ENCODE results near the gene CNTNAP2.
"Not testable (repeated sequence)": the region's sequence is repeated elsewhere in the genome, so short reads cannot be mapped to it uniquely, and the experiment has no call there.

CNTNAP2 gene

DNA sequence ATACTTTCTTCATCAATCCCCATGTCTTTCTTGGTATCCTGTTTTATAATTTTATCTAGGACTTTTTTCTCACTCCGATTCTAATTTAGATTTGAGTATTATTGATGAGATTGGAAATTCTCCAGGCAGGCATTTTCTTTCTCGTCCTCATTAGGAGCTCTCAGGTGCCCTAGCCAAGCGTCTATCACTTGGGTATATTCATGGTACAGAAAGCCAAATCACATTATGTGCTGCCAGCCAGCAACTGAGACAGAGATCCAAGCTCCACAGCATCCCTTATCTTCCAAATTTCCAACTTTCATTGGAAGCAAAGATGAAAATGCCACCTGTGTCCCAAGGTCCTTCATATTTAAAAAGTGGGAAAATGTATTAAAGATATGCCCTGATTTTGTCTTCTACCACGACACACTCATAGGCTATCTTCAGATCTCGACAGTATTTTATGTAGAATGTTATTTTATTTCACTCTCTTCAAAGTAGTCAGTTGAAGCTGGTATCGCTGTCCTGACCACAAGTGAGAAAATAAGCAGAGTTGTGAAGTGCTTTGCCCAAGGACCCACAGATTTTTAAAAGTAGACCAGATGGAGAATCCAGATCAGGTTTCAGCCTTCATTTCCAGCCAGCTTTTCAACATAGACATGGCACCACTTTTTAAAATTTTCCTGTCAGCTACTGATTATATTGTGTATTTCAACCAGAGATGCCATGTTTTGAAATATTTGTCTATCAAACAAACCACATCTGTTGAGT is 773.4 kb downstream of the CNTNAP2 start:
- DNase-seq (ENCODE audit: low spot score): no peak

DNA sequence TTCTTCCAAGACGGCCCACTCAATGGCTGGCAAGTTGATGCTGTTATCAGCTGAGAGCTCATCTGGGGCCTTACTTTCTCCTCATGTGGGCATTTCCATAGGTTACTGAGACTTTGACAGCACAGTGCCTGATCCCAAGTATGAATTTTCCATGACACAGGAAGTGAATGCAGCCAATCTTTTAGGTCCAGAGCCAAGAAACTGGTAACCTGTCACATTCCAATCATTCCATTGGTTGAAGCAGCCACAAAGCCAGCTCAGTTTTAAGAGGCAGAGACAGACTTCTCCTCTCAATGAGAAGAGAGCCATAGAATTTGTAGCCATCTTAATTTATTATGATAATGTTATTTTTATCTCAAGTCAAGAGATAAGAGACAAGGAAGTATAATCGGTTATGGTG is 775.5 kb downstream of the CNTNAP2 start:
- DNase-seq (ENCODE audit: low spot score): no peak

DNA sequence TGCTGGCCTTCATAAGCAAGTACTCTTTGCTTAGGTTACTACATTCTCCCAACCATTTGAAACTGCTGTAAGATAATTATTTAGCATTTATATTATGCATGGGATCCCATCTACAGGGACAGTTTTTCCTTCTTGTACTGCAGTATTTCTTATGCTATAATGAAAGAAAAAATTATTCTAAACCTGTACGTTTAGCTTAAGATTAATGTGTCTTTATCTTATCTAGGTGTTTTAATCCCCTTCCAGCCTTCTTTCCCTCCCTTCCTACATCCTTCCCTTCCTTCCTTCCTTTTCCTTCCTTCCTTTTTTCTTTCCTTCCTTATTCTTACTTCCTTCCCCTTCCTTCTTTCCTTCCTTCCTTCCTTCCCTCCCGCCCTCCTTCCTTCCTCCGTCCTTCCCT is 778.3 kb downstream of the CNTNAP2 start:
- no peak for DNase-seq (ENCODE audit: low spot score)

DNA sequence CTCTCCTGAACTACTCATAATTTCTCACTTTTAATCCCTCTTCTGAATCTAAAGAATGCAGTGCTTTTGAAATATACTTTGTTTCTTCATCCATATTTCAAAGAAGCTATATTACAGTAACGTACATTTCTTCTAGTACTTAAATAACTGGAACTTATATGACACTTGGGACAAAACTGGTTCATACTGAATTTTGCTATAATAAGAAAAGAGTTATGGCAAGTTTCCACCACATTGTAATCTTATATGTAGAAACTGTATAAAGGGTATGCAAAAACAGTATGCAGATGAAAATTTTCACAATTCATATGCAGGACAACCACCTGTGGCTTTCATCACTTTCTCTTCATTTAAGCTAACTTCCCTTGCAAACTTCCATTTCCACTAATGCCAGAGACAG is 785.7 kb downstream of the CNTNAP2 start:
- no peak for DNase-seq (ENCODE audit: low spot score)

DNA sequence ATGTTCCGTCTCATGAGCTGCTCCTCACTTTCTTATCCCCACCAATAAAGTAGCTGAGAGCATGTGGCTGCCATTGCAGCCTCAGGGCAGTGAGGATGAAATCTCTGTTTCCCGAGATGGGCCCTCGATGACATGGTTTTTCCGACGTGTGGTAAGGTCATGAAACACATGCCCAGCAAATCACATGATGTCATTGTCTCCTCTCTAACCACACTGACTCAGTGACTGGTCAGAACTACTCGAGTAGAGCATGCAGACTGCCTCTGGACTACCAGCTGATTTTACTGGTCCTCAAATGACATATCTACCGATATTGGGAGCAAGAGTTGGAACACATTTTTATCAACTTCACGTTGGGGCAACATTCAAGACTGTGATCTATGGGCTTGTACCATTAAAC is 786.1 kb downstream of the CNTNAP2 start:
- DNase-seq (ENCODE audit: low spot score): no peak

DNA sequence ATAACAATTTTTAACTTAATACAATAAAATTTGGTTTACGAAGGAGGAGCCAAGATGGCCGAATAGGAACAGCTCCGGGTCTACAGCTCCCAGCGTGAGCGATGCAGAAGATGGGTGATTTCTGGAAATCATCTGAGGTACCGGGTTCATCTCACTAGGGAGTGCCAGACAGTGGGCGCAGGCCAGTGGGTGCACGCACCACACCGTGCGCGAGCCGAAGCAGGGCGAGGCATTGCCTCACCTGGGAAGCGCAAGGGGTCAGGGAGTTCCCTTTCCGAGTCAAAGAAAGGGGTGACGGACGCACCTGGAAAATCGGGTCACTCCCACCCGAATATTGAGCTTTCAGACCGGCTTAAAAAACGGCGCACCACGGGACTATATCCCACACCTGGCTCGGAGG is 789.1 kb downstream of the CNTNAP2 start:
- DNase-seq (ENCODE audit: low spot score): not testable (repeated sequence)

DNA sequence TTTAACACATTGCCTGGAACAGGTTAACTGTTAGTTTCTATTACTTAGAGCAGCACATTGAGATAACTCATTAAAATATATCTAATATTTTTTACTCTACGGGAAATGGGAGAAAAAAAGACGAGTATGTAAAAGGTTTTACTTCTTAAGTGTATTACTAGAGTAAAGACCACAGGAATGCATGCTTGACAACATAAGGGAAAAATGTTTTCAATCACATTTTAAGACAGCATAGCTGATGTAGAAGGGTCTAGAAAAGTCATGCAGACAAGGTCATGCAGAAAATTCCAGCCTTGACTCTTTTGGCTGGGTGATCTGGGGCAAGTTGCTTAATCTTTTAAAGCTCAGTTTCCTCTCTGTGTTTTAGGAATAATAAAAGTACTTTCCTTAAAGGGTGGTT is 806.2 kb downstream of the CNTNAP2 start:
- no peak for DNase-seq (ENCODE audit: low spot score)

DNA sequence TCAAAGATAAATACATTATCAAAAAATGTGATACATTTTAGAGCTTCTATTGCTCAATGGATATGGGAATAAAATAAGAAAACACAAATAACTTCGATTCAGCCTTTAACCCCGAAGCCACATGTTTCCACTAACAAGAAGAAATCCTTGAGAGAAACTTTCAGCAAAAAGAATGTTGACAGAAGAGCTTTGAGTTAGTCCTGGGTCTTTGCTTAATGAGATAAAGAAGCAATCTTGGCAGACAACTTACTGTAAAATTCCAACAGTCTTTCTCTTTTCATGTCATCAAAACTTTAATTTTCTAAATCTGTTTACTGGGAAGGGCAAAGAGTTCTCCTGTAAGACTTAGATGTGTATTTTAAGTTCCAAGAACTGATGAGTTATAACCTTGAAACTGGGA is 810.2 kb downstream of the CNTNAP2 start:
- no peak for DNase-seq (ENCODE audit: low spot score)

DNA sequence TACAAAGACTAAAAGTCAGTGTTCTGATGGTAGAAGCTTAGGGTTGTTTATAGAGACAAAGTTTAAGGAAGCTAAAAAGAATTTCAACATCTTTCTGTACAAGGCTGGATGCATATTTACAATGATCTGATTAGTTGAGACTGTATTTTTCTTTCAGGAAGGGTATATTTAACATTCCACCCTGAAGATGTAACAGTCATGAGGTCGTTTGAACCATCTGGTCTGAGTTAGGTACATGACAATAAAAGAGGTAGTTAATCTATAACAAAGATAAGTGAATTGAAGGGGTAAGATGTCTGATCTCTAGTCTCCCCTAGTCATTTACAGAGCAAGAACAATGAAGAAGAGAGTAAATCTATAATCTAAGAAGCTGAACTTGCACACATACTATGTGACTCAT is 821.2 kb downstream of the CNTNAP2 start:
- DNase-seq (ENCODE audit: low spot score): peak; percentile 6

DNA sequence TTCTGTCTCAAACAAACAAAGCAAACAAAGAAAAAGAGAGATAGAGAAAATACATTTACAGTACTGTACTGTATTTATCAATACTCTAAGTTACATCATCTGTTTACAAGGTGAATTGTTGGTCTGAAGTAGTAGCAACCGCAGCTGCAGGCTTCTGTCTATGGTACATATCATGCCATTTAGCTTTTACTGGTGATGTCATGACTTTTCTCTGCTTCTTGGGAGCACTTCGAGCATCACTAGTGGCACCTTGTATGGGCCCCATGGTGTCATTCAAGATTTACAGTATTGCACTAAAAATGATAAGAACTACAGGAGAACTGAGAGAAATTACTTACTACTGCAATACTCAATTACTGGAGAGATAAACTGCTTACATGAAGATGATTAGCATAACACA is 826.9 kb downstream of the CNTNAP2 start:
- DNase-seq (ENCODE audit: low spot score): no peak

DNA sequence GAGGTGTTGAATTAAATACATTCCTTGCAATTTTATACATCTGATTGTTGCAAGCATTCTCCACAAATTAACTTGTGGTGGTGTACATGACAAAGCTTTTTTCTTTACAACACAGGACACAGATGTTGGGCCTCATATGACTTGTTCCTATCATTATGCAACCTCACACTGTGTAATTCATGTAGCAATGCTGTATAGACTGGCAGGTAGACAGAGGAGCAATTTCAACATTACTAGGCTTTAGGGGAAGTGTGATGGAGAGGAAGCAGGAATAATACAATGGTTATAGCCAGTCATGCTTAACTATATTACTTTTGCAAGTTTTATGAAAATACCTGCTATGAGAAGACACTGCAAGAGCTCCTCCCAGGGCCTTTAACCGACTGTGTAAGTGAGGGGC is 832.1 kb downstream of the CNTNAP2 start:
- peak; percentile 5 for DNase-seq (ENCODE audit: low spot score)

DNA sequence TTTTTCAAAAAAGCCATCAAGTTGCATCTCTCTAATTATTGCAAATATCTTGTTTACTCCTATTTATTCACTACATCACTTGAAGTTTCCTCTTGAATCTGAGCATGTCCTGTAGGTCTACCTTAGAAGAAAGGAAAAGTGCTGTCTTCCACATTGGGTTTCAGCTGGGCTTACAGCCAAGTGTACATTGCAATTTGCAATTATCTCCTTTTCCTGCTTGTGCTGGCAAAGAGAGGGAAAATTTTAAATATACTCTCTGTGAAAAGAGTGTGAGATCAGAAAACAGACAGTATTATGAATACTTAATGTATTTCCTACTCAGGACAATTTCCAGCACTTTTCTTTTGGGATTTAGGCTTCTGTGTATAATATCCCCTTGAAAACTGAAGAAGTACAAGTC is 839.7 kb downstream of the CNTNAP2 start:
- DNase-seq (ENCODE audit: low spot score): no peak

DNA sequence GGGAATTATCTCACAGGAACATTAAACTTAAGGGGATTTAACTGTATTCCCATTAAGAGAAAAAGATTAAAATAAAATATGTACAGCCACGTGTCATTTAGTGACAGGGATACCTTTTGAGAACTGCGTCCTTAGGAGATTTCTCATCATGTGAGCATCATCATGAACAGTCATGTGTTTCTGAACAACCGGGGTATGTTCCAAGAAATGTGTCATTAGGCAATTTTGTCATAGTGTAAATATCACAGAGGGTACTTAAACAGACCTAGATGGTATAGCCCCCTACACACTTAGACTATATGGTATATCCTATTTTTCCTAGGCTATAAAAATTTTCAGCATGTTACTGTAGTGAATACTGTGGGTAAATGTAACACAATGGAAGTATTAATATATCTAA is 840.3 kb downstream of the CNTNAP2 start:
- DNase-seq (ENCODE audit: low spot score): no peak

DNA sequence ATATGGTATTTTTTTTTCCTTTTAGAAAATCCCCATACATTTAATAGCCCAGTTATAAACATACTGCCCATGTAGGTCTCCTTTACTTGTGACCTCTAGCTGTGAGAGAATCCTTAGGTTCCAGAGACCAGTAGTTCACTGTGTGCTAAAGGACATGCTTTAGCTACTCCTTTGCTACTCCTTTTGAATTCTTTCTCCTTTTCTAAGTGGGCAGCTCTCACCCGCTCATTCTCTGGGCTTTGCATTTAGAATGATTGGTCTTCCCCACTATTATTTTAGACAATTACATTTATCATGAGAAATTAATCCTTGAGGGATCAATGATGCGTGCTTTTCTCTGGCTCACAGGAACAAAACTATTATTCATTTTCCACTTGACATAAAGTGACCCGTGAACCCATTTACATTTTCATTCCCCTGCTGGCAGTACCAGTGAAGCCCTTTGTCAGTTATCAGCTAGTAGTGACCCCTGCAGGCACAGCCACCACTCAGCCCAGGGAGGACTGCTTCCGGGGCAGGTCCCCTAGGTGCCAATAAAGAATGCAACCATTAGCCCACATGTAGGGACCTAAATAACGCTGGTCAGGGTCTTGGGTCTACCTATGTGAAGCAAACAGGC is 844.3 kb downstream of the CNTNAP2 start:
- peak; percentile 23 for DNase-seq (ENCODE audit: low spot score)

DNA sequence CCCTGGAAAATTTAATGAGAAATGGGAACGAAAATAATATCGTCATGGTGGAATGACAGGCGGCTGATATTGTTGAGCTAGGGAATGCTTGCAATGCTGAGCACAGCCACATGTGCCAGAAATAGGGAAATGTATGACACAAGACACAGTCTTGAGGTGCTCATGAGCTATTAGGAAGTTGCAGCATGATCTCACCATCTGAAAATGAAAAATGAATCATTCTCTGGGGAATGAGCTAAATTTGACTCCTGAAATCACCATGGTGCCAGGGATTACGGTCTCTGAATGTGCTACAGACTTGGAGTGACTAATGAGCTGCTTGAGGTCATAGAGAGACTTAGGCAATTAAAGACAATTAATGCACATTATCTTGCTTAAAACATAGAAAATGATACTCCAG is 845.0 kb downstream of the CNTNAP2 start:
- DNase-seq (ENCODE audit: low spot score): no peak

DNA sequence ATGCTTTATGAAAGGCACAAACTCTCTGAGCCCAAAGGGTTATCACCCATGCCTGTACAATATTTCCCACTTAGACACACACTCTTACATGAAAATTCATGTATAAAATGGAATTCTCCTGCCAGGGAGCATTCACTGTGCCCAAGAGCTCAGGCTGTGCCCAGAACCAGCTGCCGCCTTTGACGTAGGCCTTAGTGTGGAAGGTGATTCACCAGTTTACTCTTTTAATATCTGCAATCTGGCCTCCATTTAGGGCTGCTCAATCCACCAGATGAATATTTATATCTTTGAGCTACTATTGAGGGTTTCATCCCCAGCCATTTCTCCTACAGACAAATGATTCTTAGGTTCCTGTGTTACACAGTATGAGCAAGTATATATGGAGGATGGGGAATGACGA is 849.7 kb downstream of the CNTNAP2 start:
- no peak for DNase-seq (ENCODE audit: low spot score)

DNA sequence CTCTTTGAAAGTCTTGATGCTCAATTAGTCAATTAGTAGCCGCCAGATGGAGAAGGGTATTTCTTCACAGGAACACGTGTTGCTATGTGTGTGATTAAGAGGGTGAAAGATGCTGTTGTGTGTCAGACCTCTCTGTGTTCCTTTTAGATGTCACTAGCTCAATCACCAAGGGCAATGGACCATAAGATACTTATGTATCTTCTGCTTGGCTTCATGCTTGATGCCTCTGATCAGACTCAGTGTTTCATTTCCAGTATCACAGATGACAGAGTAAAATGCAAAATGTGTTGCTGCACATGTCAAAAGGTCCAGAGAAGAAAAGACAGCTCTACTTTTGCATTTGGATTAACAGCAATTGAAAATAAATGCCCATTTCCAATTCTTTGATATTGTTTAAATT is 865.9 kb downstream of the CNTNAP2 start:
- DNase-seq (ENCODE audit: low spot score): no peak

DNA sequence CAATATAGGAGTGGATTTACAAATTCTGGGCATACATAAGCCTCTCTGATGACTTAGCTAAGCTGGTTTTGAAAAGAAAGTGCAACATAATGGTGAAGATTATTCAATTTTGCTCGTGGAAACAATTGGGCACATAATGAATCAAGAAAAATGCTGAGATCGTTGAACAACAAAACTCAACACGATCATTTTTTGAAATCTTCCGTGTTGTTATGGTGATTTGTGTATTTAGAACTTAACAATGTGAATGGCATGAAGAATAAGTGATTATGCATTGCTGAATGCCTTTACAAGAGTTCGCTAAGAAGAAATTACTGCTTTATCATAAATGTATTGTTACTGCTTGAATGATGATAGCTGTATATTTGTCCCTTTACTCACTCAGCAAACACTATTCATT is 875.0 kb downstream of the CNTNAP2 start:
- DNase-seq (ENCODE audit: low spot score): no peak

DNA sequence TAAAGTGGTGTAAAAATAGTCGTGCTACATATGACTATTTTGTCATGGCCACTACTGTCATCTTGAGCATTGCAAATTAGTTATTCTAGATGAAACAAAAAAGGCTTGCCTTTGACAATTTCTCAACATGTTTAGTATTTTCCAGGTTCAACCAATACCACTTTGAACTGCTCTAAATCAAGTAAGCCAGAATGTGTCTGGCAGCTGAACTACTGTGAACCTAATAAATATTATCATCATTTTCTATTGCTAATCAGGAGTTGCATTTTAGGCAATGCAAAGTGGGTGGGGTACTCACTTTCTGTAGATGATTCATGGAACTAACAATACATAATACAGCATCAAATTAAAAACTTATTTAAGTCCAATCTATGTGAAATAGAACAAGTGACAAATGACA is 877.2 kb downstream of the CNTNAP2 start:
- DNase-seq (ENCODE audit: low spot score): no peak

DNA sequence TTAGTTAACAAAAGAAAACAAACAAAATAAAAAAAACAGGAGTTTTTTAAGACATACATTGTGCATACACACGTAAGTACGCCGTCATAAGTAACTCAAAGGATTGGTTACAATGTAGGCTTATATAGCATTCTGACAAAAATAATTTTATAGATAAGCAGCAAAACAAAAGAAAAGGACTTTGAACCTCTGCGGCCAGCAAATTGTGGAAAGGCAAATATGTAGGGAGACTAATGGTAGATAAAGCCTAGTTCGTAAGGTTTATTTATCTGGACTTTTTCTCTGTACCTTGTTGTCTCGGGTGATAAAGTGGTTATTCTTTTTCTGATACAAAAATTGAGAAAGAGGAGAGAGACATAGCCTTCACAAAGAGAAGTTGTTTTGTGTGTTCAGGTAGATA is 891.9 kb downstream of the CNTNAP2 start:
- DNase-seq (ENCODE audit: low spot score): peak; percentile 15

DNA sequence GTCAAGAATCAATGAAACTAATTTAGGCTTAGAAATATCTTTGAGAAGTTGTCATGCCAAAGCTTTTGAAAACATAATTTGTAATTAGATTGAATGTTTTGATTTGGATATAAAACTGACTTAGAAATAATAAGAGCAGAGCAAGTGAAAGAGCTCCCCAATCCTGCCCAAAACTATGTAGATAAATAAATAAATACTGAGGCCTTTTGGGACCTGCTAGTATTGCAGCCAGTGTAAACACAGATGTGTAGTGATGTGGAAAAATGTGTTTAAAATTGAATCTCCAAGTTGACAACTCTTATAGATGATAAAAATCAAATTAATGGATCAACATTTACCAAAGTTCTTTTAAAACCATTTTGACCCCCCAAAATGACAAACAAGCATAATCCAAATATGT is 896.1 kb downstream of the CNTNAP2 start:
- DNase-seq (ENCODE audit: low spot score): no peak

DNA sequence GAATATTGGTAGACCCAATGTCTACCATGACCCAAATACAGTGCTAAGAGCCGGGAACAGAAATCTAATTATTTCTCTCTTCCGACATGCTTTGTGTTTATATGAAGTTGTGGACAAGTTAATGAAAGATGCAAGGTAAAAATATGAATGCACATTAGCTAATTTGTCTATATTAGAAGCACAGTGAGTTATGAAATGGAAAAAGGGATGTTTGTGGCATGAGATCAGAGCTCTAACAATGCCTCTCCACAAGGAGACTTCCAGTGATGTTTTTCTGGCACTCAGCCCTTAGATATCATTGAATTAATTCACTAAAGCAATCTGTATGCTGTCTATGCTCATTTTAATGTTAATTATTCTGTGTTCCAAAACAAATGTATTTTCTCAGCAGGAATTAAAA is 897.2 kb downstream of the CNTNAP2 start:
- no peak for DNase-seq (ENCODE audit: low spot score)

DNA sequence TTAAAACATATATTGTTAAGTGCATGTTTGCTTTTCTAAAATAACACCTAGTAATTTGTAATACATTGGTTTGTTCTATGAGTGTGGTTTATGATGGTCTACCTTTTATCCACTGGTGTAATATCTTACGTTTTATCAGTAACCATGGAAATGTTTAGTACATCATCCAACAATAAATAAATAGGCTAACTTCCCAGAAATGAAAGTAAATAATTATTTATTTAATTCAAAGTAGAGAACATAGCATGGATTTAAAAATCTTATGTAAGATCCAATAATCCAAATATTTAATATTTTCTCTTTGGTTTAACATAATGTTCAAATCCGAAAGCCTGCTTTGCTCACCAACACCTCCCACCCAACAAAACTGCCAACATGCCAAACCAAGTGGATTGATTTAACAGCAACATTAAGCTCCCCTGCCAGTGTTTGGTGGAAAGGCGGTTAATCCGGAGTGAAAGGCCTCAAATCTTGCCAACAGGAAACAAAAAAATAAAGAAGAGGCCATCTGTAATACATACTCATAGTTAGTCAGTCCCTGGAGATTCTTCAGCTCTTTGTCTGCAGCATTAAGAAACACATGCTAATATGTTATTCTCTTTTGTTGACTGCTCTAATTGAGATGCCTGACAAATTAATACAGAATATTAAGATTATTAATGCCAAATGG is 897.8 kb downstream of the CNTNAP2 start:
- no peak for DNase-seq (ENCODE audit: low spot score)

DNA sequence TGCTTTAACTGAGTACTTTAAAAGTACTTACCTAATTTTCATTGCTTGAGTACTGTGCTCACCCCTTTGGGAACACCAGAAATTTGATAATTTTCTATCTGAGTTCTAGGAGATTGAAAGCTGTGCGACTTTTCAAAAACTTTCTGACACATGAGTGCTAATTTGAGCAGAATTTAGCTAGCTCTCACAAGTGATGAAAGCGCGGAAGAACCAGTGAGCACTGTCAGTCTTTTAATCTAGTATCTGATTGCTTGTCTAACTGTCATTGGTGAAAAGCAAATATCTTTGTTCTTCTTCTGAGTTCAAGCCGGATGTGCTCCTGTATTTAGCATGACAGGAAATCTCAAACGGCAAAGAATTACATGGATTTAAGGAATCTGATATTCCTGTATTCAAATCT is 899.4 kb downstream of the CNTNAP2 start:
- DNase-seq (ENCODE audit: low spot score): no peak

All from HuH-7 (cell line).